Smooth muscle cell of the brain vasculature (primary cell): Measurements from ENCODE around the gene RPL4.

Experiments used
- DNase-seq: peaks from one replicate; pipeline ENCODE4 v3.0.0-alpha.2; 2012; ENCODE audit warnings: low read depth, low spot score

Gene RPL4

GRCh38 chr15:66459818-66460615 lies 44.6 kb downstream of the RPL4 start:
- DNase-seq = no peak

GRCh38 chr15:66456211-66456610 lies 48.4 kb downstream of the RPL4 start:
- no peak for DNase-seq

DNA sequence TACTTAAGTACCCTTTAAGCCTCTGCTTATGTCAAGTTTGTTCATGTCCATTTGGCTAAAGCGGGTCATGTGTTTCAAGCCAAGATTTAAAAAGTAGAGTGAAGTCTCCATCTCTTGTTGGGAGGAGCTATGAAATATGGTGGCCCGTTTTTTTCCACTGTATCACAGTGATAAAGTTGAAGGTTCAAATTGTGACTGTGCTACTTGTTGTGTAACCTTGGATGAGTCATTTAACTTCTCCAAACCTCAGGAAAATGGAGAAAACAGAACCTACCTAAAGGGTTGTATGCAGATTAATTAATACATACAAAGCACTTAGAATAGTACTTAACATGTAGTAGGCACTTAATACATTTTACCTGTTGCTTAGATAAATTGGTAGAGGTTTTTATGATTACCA lies 50.5 kb downstream of the RPL4 start:
- DNase-seq = no peak

DNA sequence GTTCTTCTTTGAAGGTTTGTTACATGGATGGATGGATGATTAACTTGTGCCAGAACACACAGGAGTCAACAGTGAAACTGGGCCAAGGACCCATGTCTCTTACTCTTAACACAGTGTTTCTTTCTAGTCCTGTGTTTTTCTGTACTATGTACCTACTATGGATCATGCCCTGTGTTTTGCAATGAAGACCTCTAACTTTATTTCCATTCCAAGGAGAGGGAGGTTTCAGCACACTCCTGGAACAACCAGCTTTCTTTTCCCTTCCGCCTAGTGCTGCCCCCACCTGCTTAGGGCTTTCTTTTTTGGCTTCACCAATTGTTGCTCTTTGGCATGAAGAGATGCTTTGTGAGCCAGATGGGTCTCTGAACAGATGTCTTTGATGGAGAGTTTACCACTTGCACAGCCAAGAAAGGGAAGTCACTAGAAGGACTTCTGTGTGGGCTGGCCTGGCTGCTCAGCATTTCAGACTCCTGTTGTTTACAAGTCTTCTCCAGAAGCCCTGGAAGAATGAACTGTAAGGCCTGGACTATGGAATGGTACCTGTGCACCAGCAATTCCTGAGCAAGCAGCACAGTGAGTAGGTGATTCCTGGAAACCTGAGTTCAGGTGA lies 51.6 kb downstream of the RPL4 start:
- DNase-seq = no peak

- DNase-seq = no peak
Observed at GRCh38 chr15:66452420-66452819, 52.2 kb downstream of the RPL4 start.
